Trophoblast cell (in vitro differentiated cells and primary cell): ENCODE results near the gene SLC6A5.

Source experiments
- DNase-seq, 2 donors: peaks; one replicate each; pipeline ENCODE4 v3.0.0-alpha.2; 2016
- H2AFZ ChIP-seq: 2 replicates; pipeline ENCODE4 v1.6.1; 2013; ENCODE audit warnings: low read length, moderate library complexity, mild to moderate bottlenecking; ENCODE audit not compliant: insufficient read depth, poor library complexity
- H2AK5ac ChIP-seq: 2 replicates; pipeline ENCODE4 v1.6.1; 2013; ENCODE audit warnings: mild to moderate bottlenecking, low read length
- H2BK120ac ChIP-seq: 2 replicates; pipeline ENCODE4 v1.6.1; 2013; ENCODE audit warnings: low read length, mild to moderate bottlenecking, moderate library complexity; ENCODE audit not compliant: insufficient read depth, poor library complexity
- H2BK12ac ChIP-seq: 2 replicates; pipeline ENCODE4 v1.6.1; 2013; ENCODE audit warnings: mild to moderate bottlenecking, low read length, moderate library complexity
- H2BK5ac ChIP-seq: 2 replicates; pipeline ENCODE4 v1.6.1; 2013; ENCODE audit warnings: low read length, low read depth, moderate library complexity, mild to moderate bottlenecking; ENCODE audit not compliant: poor library complexity
- H3K14ac ChIP-seq: 2 replicates; pipeline ENCODE4 v1.6.1; 2013; ENCODE audit warnings: mild to moderate bottlenecking, low read length
- H3K18ac ChIP-seq: 2 replicates; pipeline ENCODE4 v1.6.1; 2013; ENCODE audit warnings: mild to moderate bottlenecking, low read length
- H3K23ac ChIP-seq: 2 replicates; pipeline ENCODE4 v1.6.1; 2013; ENCODE audit warnings: low read length
- H3K27ac ChIP-seq: 2 replicates; pipeline ENCODE4 v1.5.1; 2013; ENCODE audit warnings: low read depth, mild to moderate bottlenecking, inconsistent platforms, low read length, moderate library complexity
- H3K27me3 ChIP-seq: 2 replicates; pipeline ENCODE4 v1.6.1; 2013; ENCODE audit warnings: inconsistent platforms, mild to moderate bottlenecking, low read length, moderate library complexity; ENCODE audit not compliant: insufficient read depth
- H3K36me3 ChIP-seq, 2 experiments: 1 replicate in 1 of 2; 2 replicates in 1 of 2; pipeline ENCODE4 v1.6.1; 2013; ENCODE audit warnings: low read length in 2 of 2, mild to moderate bottlenecking in 2 of 2, moderate library complexity in 1 of 2; ENCODE audit not compliant: insufficient read depth in 2 of 2, control insufficient read depth in 1 of 2
- H3K4ac ChIP-seq: 2 replicates; pipeline ENCODE4 v1.6.1; 2013; ENCODE audit warnings: low read depth, mild to moderate bottlenecking, low read length, moderate library complexity
- H3K4me1 ChIP-seq, 2 experiments: 1 replicate in 1 of 2; 2 replicates in 1 of 2; pipeline ENCODE4 v1.6.1; 2013; ENCODE audit warnings: low read length in 2 of 2, mild to moderate bottlenecking in 2 of 2, moderate library complexity in 1 of 2; ENCODE audit not compliant: insufficient read depth in 2 of 2, control insufficient read depth in 1 of 2
- H3K4me2 ChIP-seq: 2 replicates; pipeline ENCODE4 v1.6.1; 2013; ENCODE audit warnings: inconsistent platforms, mild to moderate bottlenecking, low read length, moderate library complexity
- H3K4me3 ChIP-seq: 2 replicates; pipeline ENCODE4 v1.5.1; 2013; ENCODE audit warnings: mild to moderate bottlenecking, low read depth, low read length, inconsistent platforms
- H3K79me1 ChIP-seq: one replicate; pipeline ENCODE4 v1.6.1; 2013; ENCODE audit warnings: low read length
- H3K79me2 ChIP-seq: 2 replicates; pipeline ENCODE4 v1.6.1; 2013; ENCODE audit warnings: low read length, mild to moderate bottlenecking; ENCODE audit not compliant: control insufficient read depth, insufficient read depth, poor library complexity
- H3K9ac ChIP-seq: 2 replicates; pipeline ENCODE4 v1.6.1; 2013; ENCODE audit warnings: mild to moderate bottlenecking, low read length
- H3K9me3 ChIP-seq: 2 replicates; pipeline ENCODE4 v1.6.1; 2013; ENCODE audit warnings: low read depth, mild to moderate bottlenecking, control low read depth, inconsistent platforms, low read length; ENCODE audit not compliant: insufficient read depth
- H4K12ac ChIP-seq: 2 replicates; pipeline ENCODE4 v1.6.1; 2013; ENCODE audit warnings: low read depth, mild to moderate bottlenecking, low read length, moderate library complexity
- H4K8ac ChIP-seq: 2 replicates; pipeline ENCODE4 v1.6.1; 2013; ENCODE audit warnings: low read depth, mild to moderate bottlenecking, low read length, moderate library complexity
- H4K91ac ChIP-seq: one replicate; pipeline ENCODE4 v1.6.1; 2013; ENCODE audit warnings: low read depth, mild to moderate bottlenecking, low read length, moderate library complexity
- WGBS: extraction: QIAGEN DNeasy Blood & Tissue Kit; methylation state at CpG from one replicate; pipeline ENCODE4 v1.1.7; 2013; ENCODE audit warnings: missing lambda C conversion rate; ENCODE audit not compliant: insufficient read length, insufficient coverage; ENCODE audit errors: extremely low coverage; 5-methylcytosine and 5-hydroxymethylcytosine counted together

The SLC6A5 gene

DNA sequence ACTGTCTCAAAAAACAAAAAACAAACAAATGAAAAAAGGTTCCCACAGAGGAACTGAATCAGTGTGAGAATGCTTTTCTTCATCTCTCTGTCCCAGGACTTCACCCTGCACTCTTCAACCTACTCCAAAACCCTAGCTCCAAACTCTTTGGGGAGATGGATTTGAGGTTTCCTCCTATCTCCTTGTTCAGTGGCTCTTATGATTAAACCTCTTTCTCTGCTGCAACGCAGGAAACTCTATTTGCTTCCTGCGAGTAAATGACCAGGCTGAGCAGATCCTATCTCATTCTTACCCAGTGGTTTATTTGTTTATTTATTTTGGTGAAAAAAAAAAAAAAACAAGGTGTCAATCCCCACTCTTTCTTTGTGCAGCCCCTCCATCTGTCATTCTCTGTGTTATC, 12.0 kb downstream of the SLC6A5 start:
- Histone ChIP-seq H3K14ac (no peak overlapping the region), H3K9ac (no peak overlapping the region), H3K79me1 (no peaks in the 10 kb centered on the region), H3K9me3 (no peaks in the 10 kb centered on the region), H2BK120ac (no peak overlapping the region), H3K23ac (no peak overlapping the region), H3K27me3 (no peaks in the 10 kb centered on the region), H3K36me3 (no peaks in the 10 kb centered on the region), H2AK5ac (no peak overlapping the region), H4K8ac (no peak overlapping the region), H2AFZ (no peak overlapping the region), H2BK12ac (no peak overlapping the region), H4K12ac (no peak overlapping the region), H3K4me3 (no peak overlapping the region), H3K4me1 (peaks cover 0 to 3% of the 10 kb centered on the region in 2 experiments), H4K91ac (no peak overlapping the region), H2BK5ac (no peak overlapping the region), H3K27ac (no peak overlapping the region), H3K4ac (no peak overlapping the region), H3K79me2 (no peaks in the 10 kb centered on the region), H3K18ac (no peak overlapping the region), H3K4me2 (no peak overlapping the region)
- WGBS = no CpG with 5 or more reads among the region's 2 CpGs
- DNase-seq = no peak

DNA sequence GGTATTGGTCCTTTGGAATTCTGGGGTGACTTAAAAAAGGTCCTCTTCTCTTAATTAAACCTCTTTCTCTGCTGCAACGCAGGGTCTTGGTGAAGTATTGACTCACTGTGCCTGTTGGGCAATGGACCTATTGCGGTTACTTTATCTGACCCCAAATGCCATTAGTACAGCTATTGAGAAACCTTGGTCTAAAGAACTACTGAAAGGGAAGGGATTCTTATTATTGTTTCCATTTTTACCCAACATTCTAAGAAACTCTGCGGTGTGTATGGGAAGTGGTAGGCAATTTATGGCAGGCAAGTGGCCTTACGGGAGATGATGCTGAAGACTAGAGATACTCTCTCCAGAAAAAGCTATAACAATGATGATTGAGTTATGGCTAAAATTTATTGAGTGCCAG, 12.5 kb downstream of the SLC6A5 start:
- Histone ChIP-seq H3K27ac (no peak overlapping the region), H3K79me1 (no peaks in the 10 kb centered on the region), H3K14ac (no peak overlapping the region), H2AK5ac (no peak overlapping the region), H3K9me3 (no peaks in the 10 kb centered on the region), H2AFZ (no peak overlapping the region), H2BK12ac (no peak overlapping the region), H3K4ac (no peak overlapping the region), H3K4me3 (no peak overlapping the region), H2BK5ac (no peak overlapping the region), H3K36me3 (no peaks in the 10 kb centered on the region), H3K23ac (no peak overlapping the region), H4K8ac (no peak overlapping the region), H3K4me2 (no peak overlapping the region), H2BK120ac (no peak overlapping the region), H4K91ac (no peak overlapping the region), H3K79me2 (no peaks in the 10 kb centered on the region), H4K12ac (no peak overlapping the region), H3K9ac (no peak overlapping the region), H3K27me3 (no peaks in the 10 kb centered on the region), H3K4me1 (peaks cover 0 to 3% of the 10 kb centered on the region in 2 experiments), H3K18ac (no peak overlapping the region)
- DNase-seq = no peak
- WGBS = no CpG with 5 or more reads among the region's 4 CpGs

DNA sequence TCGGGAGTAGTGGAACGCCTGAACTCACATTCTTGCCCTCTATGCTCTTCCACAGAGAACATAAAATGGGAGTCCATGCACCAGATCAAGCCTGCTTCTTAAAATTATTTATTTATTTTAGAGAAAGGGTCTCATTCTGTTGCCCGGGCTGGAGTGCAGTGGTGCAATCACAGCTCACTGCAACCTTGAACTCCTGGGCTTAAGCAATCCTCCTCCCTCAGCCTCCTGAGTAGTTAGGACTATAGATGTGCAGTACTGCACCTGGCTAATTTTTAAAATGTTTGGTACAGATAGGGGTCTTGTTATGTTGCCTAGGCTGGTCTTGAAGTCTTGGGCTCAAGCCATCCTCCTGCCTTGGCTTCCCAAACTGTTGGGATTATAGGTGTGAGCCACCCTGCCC, 13.0 kb downstream of the SLC6A5 start:
- Histone ChIP-seq H2BK12ac (no peak overlapping the region), H2AK5ac (no peak overlapping the region), H3K27me3 (no peaks in the 10 kb centered on the region), H3K4me1 (peaks cover 0 to 3% of the 10 kb centered on the region in 2 experiments), H3K4me3 (no peak overlapping the region), H2AFZ (no peak overlapping the region), H3K14ac (no peak overlapping the region), H3K23ac (no peak overlapping the region), H3K9ac (no peak overlapping the region), H3K9me3 (no peaks in the 10 kb centered on the region), H4K91ac (no peak overlapping the region), H2BK5ac (no peak overlapping the region), H3K79me2 (no peaks in the 10 kb centered on the region), H4K8ac (no peak overlapping the region), H3K18ac (no peak overlapping the region), H3K79me1 (no peaks in the 10 kb centered on the region), H3K4ac (no peak overlapping the region), H3K4me2 (no peak overlapping the region), H3K36me3 (no peaks in the 10 kb centered on the region), H4K12ac (no peak overlapping the region), H3K27ac (no peak overlapping the region), H2BK120ac (no peak overlapping the region)
- DNase-seq = no peak
- WGBS = no CpG with 5 or more reads among the region's 3 CpGs

DNA sequence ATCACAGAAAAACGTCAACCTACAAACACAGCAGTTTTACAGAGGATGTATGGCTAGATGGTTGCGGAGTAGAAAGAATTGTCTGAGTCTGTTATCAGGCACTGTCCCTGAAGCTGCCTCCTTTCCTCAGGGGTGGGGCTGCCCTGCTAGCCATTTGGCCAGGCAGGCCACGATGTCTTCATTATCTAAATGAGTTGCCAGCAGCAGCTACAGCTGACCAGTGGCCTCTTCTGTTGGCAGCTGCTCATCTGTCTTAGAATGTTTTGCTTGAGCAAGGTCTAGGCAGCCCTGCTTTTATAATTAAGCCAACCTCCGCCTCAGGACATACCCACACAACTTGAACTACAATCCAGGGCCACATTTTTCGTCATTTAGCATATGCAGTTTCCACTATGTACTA, 17.5 kb downstream of the SLC6A5 start:
- no peak overlapping the region for H2AFZ ChIP-seq
- H3K4ac ChIP-seq = no peak overlapping the region
- H3K14ac ChIP-seq = no peak overlapping the region
- no peak overlapping the region for H2BK5ac ChIP-seq
- no CpG with 5 or more reads among the region's 5 CpGs for WGBS
- no peaks in the 10 kb centered on the region for H3K79me1 ChIP-seq
- no peak overlapping the region for H3K4me3 ChIP-seq
- no peak overlapping the region for H2BK12ac ChIP-seq
- no peak overlapping the region for H2BK120ac ChIP-seq
- no peak overlapping the region for H4K12ac ChIP-seq
- H4K8ac ChIP-seq = no peak overlapping the region
- no peak for DNase-seq
- H3K18ac ChIP-seq = no peak overlapping the region
- no peaks in the 10 kb centered on the region for H3K27me3 ChIP-seq
- H4K91ac ChIP-seq = no peak overlapping the region
- no peak overlapping the region for H3K23ac ChIP-seq
- no peak overlapping the region for H3K9ac ChIP-seq
- H3K4me2 ChIP-seq = no peak overlapping the region
- no peaks in the 10 kb centered on the region for H3K79me2 ChIP-seq
- no peaks in the 10 kb centered on the region for H3K4me1 ChIP-seq
- H3K27ac ChIP-seq = no peak overlapping the region
- no peaks in the 10 kb centered on the region for H3K36me3 ChIP-seq
- H2AK5ac ChIP-seq = no peak overlapping the region
- no peaks in the 10 kb centered on the region for H3K9me3 ChIP-seq
